Lower leg skin (tissue), 4 donors: ENCODE results near the gene FOXP1. TPM values are rescaled to one million over a fixed set of nuclear protein-coding genes. Genes with fewer than 3 reads are reported as not detected.

ENCODE experiments used
- DNase-seq, 2 donors: peaks; one replicate each; pipeline ENCODE4 v3.0.0-alpha.2; 2019; ENCODE audit warnings: low spot score in 2 of 2
- H3K4me3 ChIP-seq: fragments of 200-600 bp; sonication (generic); 2 replicates; pipeline ENCODE4 v1.5.1; 2017; ENCODE audit warnings: mild to moderate bottlenecking, low read depth; ENCODE audit not compliant: poor library complexity, severe bottlenecking
- POLR2A ChIP-seq, 2 donors: fragments of 450-650 bp; IDR thresholded peaks; one replicate each; pipeline ENCODE4 v1.6.1; 2016 to 2017; ENCODE audit warnings: antibody characterized with exemption in 2 of 2, mild to moderate bottlenecking in 1 of 2, moderate library complexity in 1 of 2
- WGBS, 2 donors: methylation state at CpG; one replicate each; pipeline ENCODE4 v1.1.5; 2018; 5-methylcytosine and 5-hydroxymethylcytosine counted together
- intact Hi-C: fragments of 100-400 bp; cut with DNase I; formaldehyde crosslinking; loops from one replicate; pipeline ENCODE4 v1.15.0; 2023; ENCODE audit warnings: low total_unique reads
- total RNA-seq, 4 donors: library from RNA; depleted of rRNA; stranded (reverse); fragments of >200 nt; gene quantifications; one replicate each; pipeline ENCODE4 v1.1.0, GENCODE V29; 2016
- TF ChIP-seq, protein P1 (sequence below), 3 donors: fragments of 450-650 bp; IDR thresholded peaks; one replicate each; pipeline ENCODE4 v1.5.1; 2016; ENCODE audit warnings: antibody characterized with exemption in 3 of 3, mild to moderate bottlenecking in 3 of 3, moderate library complexity in 2 of 3

The FOXP1 gene
- total RNA-seq, 4 donors from 2014 or later, result 46.6 to 66.6 (median 55.2) TPM

DNA sequence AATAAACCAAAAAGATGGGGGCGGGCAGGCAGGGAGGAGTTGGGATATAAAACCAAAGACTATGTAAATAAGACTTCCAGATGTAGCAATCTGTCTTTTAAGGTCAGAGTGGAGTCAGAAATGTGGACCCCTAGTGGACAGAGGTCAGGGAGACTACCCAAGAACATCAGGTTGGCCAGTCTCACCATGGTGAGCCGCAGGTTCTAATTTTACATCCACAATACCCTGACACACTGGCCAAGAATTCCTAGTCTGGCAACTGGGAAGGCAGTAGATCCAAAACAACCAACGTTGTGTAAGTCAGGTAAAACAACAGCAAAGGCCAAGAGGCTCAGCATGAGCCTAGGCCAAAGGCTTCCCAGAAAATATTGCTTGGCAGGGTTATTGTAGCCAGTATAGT, 203.4 kb downstream of the FOXP1 start:
- intact Hi-C loops, result no loop called here
- TF ChIP-seq, protein P1, sequence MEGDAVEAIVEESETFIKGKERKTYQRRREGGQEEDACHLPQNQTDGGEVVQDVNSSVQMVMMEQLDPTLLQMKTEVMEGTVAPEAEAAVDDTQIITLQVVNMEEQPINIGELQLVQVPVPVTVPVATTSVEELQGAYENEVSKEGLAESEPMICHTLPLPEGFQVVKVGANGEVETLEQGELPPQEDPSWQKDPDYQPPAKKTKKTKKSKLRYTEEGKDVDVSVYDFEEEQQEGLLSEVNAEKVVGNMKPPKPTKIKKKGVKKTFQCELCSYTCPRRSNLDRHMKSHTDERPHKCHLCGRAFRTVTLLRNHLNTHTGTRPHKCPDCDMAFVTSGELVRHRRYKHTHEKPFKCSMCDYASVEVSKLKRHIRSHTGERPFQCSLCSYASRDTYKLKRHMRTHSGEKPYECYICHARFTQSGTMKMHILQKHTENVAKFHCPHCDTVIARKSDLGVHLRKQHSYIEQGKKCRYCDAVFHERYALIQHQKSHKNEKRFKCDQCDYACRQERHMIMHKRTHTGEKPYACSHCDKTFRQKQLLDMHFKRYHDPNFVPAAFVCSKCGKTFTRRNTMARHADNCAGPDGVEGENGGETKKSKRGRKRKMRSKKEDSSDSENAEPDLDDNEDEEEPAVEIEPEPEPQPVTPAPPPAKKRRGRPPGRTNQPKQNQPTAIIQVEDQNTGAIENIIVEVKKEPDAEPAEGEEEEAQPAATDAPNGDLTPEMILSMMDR (IDR thresholded peaks at IDR 0.05), result no peak
- TF ChIP-seq POLR2A (IDR thresholded peaks at IDR 0.05), result no peak
- WGBS, 2 donors, result 74 to 78% methylated on average over 3 of the region's 3 CpGs
- DNase-seq, result no peak
- H3K4me3 ChIP-seq, result no peak overlapping the region

DNA sequence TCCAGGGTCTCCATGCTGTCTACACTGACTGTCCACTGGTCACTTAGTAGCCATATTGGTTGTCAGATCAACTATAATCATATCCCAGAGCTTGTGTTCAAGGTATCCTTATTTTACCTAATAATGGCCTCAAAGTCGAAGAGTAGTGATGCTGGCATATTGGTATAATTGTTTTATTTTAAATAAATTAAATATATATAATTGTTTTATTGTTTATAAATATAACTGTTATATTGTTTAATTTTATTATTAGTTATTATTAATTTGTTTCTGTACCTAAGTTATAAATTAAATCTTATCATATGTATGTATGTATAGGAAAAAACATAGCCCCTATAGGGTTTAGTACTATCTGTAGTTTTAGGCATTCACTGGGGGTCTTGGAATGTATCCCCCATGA, 205.0 kb downstream of the FOXP1 start:
- 98% methylated on average over 1 of the region's 1 CpG for WGBS, 2 donors
- H3K4me3 ChIP-seq, result no peak overlapping the region
- TF ChIP-seq POLR2A (IDR thresholded peaks at IDR 0.05), result no peak
- TF ChIP-seq, protein P1 (IDR thresholded peaks at IDR 0.05), result no peak
- no peak for DNase-seq
- intact Hi-C loops, result no loop called here

GRCh38 chr3:71376911-71377310, 206.6 kb downstream of the FOXP1 start:
- no peak overlapping the region for H3K4me3 ChIP-seq
- intact Hi-C loops, result no loop called here
- 72 to 94% methylated on average over 4 of the region's 4 CpGs for WGBS, 2 donors
- TF ChIP-seq POLR2A (IDR thresholded peaks at IDR 0.05), result no peak
- TF ChIP-seq, protein P1 (IDR thresholded peaks at IDR 0.05), result no peak
- no peak for DNase-seq

- DNase-seq, result no peak
- intact Hi-C loops, result no loop called here
- WGBS, 2 donors, result 91 to 92% methylated on average over 5 of the region's 5 CpGs
- no peak overlapping the region for H3K4me3 ChIP-seq
- no peak for TF ChIP-seq POLR2A (IDR thresholded peaks at IDR 0.05)
- TF ChIP-seq, protein P1 (IDR thresholded peaks at IDR 0.05), result no peak
Measured at GRCh38 chr3:71376503-71376902, 207.0 kb downstream of the FOXP1 start.

DNA sequence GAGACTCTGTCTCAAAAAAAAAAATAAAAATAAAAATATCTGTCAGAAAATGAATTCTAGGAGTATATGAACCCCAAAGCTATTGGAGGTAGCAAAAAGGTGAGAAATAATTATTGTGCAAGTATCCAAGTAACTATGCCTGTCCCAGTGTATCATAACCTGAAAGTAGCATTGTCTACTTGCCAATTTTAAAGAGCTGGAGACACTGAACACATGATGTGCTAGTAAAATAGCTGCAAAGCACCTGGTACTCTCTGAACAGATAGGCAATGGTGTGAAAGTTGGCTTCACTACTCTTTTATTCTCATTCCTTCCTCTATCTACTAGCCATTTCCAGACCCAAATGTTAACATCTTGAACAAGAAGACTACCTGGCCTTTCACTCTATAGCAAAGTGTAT, 208.9 kb downstream of the FOXP1 start:
- TF ChIP-seq, protein P1 (IDR thresholded peaks at IDR 0.05), result no peak
- TF ChIP-seq POLR2A (IDR thresholded peaks at IDR 0.05), result no peak
- DNase-seq, result no peak
- no peak overlapping the region for H3K4me3 ChIP-seq
- intact Hi-C loops, result no loop called here

- TF ChIP-seq, protein P1 (IDR thresholded peaks at IDR 0.05), result no peak
- TF ChIP-seq POLR2A (IDR thresholded peaks at IDR 0.05), result no peak
- H3K4me3 ChIP-seq, result no peak overlapping the region
- intact Hi-C loops, result no loop called here
- no peak for DNase-seq
- 86% methylated on average over 6 of the region's 6 CpGs for WGBS, 2 donors
Measured at GRCh38 chr3:71372911-71373637, 210.5 kb downstream of the FOXP1 start.
